Heart right ventricle (tissue), 16 donors: ENCODE measurements around the gene TERB2. TPM values are rescaled to one million over a fixed set of nuclear protein-coding genes. Genes with fewer than 3 reads are reported as not detected.
"Not testable (repeated sequence)": the region's sequence is repeated elsewhere in the genome, so short reads cannot be mapped to it uniquely, and the experiment has no call there.

Experiments
- ATAC-seq, 8 donors: fragments of 200-7000 bp; cut with Tn5 transposase; one replicate each; pipeline ENCODE4 v1.9.1; 2020; ENCODE audit warnings: mild to moderate bottlenecking in 8 of 8, moderate library complexity in 8 of 8, moderate number of reproducible peaks in 1 of 8
- DNase-seq, 2 donors: peaks; one replicate each; pipeline ENCODE4 v3.0.0-alpha.2; 2020
- H3K27ac ChIP-seq, 10 donors: fragments of 200-600 bp; sonication (generic) in 2 of 10; one replicate each; pipeline versions ENCODE4 v1.5.0 to v1.8.0; 2020 to 2022; ENCODE audit warnings: mild to moderate bottlenecking in 3 of 10
- H3K27me3 ChIP-seq, 7 donors: fragments of 200-600 bp; one replicate each; pipeline ENCODE4 v1.8.0; 2021 to 2022; ENCODE audit warnings: mild to moderate bottlenecking in 2 of 7
- H3K36me3 ChIP-seq, 9 donors: fragments of 200-600 bp; sonication (generic) in 1 of 9; one replicate each; pipeline versions ENCODE4 v1.5.0 to v1.8.0; 2020 to 2022; ENCODE audit warnings: mild to moderate bottlenecking in 2 of 9
- H3K4me1 ChIP-seq, 9 donors: fragments of 200-600 bp; sonication (generic) in 1 of 9; one replicate each; pipeline versions ENCODE4 v1.5.0 to v1.8.0; 2020 to 2022; ENCODE audit warnings: mild to moderate bottlenecking in 4 of 9
- H3K4me3 ChIP-seq, 10 donors: fragments of 200-600 bp; sonication (generic) in 2 of 10; one replicate each; pipeline versions ENCODE4 v1.5.0 to v1.8.0; 2020 to 2022; ENCODE audit warnings: mild to moderate bottlenecking in 7 of 10, moderate library complexity in 2 of 10
- H3K9me3 ChIP-seq, 11 donors: fragments of 200-600 bp in 10 of 11; sonication (generic) in 2 of 11; one replicate each; pipeline versions ENCODE4 v1.5.0 to v1.8.0; 2013 to 2022; ENCODE audit warnings: mild to moderate bottlenecking in 2 of 11, control low read depth in 1 of 11, moderate library complexity in 1 of 11
- WGBS, 2 donors: extraction: QIAGEN DNeasy Blood & Tissue Kit; methylation state at CpG; one replicate each; pipeline ENCODE4 v1.1.7; 2013; ENCODE audit warnings: inconsistent platforms in 1 of 2; 5-methylcytosine and 5-hydroxymethylcytosine counted together
- intact Hi-C, 10 donors: fragments of 100-400 bp; cut with DNase I; formaldehyde crosslinking; loops; one replicate each; pipeline versions ENCODE4 v1.11.1 to v1.14.2; 2022
- polyA plus RNA-seq, 2 donors: library from polyadenylated mRNA; stranded (reverse); fragments of 200-250 nt; gene quantifications; one replicate each; pipeline ENCODE4 v1.2.3, GENCODE V29; 2013
- total RNA-seq, 10 donors: library from RNA; stranded (reverse); fragmentation: NEBNext Ultra II Directional in 3 of 10; extraction: Animal tissue kit (Norgen Biotek cat#: 25700) in 3 of 10; gene quantifications; one replicate each; pipeline versions ENCODE4 v1.2.1 to v1.2.4, GENCODE V29; 2021 to 2023
- donor health status: Arrhythmogenic right ventricular cardiomyopathy.
- donor health status: ischemic (EF 13 %, LVEDD 7.1; RV severe dilation, severe dysfunction).
- donor health status: healthy with polysubstance abuse.
- donor health status: DM: no; HTN: yes; CAD: no.
- donor health status: DM: no; HTN: no; CAD: no.
- donor health status: ischemic (EF 25% LVEDD 6.9; RV normal size, moderate dysfunction).
- donor health status: ischemic (EF 25% LVEDD 5.7; RV mildly dilated, moderate dysfunction).
- donor health status: healthy.
- donor health status: DM: yes; HTN: yes; CAD: no.
- donor health status: Ischemic cardiomyopathy.
- donor health status: ischemic (EF 35%, LVEDD 5.7; RV mildly dilated, moderate dysfunction).
- donor health status: nonischemic (EF 11% LVEDD 7.7; RV severe dilation, severe dysfunction).
- donor health status: DM: yes; HTN: yes; CAD: no.
- donor health status: PGD.
- donor health status: ischemic (EF 29% LVEDD 5.4; RV normal size, mild dysfunction).
- donor health status: nonischemic (EF 23%, LVEDD 6.1; RV moderate dilation, normal function).

Gene TERB2
- total and polyA plus RNA-seq, 12 donors: not detected

DNA sequence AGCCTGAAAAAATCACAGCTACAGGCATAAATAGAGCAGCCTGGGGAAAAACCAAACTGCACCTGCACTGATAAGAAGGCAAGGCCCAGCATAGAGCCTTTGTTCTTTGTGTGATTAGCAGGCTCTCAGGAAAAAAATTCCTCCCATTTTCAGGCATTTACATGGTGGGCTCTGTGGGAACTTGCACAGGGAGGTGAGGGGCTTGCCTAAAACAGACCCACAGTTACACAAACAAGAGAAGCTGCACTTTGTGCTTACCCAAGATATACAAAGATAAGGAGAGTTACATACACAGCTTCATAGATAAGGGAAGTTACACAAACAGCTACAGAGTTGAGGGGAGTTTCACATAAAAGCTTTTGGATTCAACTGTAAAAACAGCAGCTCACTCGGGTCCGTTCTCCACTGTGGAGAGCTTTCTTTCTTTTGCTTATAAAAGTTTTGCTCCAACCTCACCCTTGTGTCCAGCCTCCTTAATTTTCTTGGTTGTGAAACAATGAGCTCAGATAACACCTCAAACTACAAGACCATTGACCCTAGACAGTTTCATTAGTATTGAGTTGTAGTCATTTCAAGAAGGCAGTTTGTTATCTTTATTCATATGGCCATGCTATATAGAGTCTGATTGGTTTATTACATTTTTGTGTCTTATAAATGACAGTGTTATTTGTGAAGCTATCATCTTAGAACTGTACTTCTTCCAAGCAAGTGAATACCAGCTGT, 23.3 kb downstream of the TERB2 start:
- not testable (repeated sequence) for H3K36me3 ChIP-seq, DNase-seq, H3K4me3 ChIP-seq, H3K4me1 ChIP-seq, ATAC-seq, H3K9me3 ChIP-seq, H3K27ac ChIP-seq
- peaks cover 0 to 12% (median 0%) of the 10 kb centered on the region in 7 donors for H3K27me3 ChIP-seq
- 51 to 58% methylated on average over 2 of the region's 2 CpGs for WGBS, 2 donors
- intact Hi-C loops: loop anchor here in 1 of 10 donors (10.0 kb wide), 1 partner anchor 55 kb away; no protein-coding TSS in a partner anchor

DNA sequence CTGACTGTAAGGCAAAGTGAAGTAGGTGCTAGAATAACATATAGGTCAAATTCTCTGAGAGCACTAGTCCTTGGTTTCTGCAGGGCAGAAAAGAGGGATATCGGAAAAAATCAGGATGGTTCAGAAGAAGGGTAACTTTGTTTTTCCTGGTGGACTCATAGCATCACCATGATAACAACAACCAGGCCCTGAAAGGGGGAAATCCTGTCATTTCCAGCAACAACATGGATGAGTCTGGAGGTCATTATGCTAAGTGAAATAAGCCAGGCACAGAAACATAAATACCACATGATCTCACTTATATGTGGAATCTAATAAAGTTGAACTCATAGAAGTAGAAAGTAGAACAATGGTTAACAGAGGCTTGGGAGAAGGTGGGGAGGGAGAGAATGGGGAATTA, 27.7 kb downstream of the TERB2 start:
- H3K9me3 ChIP-seq, H3K4me1 ChIP-seq, H3K4me3 ChIP-seq, H3K36me3 ChIP-seq, ATAC-seq, H3K27me3 ChIP-seq, DNase-seq, intact Hi-C loops, H3K27ac ChIP-seq: not testable (repeated sequence)
- WGBS, 2 donors: 72 to 73% methylated on average over 1 of the region's 1 CpG

GRCh38 chr15:44986346-44987055, 30.0 kb downstream of the TERB2 start:
- H3K9me3 ChIP-seq, ATAC-seq, H3K27ac ChIP-seq, H3K4me3 ChIP-seq, intact Hi-C loops, H3K36me3 ChIP-seq, H3K4me1 ChIP-seq, DNase-seq: not testable (repeated sequence)
- H3K27me3 ChIP-seq: peaks cover 0 to 15% (median 0%) of the 10 kb centered on the region in 7 donors
- WGBS, 2 donors: 66 to 76% methylated on average over 4 of the region's 4 CpGs

DNA sequence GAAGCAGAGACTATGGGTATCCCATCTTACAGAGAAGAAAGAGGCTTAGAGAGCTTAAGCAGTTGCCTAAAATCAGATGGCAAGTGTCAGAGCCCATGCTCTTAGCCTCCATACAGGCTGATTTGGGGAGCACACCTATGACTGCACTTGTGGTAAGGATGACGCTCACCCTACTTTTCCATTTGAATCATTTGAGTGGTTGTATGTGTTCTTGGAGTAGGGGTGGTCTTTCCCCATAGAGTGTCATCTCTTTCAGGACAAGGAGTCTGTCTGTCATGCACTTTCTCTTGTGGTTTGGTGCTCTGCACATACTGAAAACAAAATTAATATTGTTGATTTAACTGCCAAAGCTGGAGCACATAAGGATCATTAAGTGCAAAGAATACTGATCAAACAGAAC, 31.2 kb downstream of the TERB2 start:
- H3K27ac ChIP-seq, DNase-seq, intact Hi-C loops, H3K36me3 ChIP-seq, ATAC-seq, H3K9me3 ChIP-seq, H3K4me3 ChIP-seq, H3K4me1 ChIP-seq: not testable (repeated sequence)
- peaks cover 0 to 15% (median 0%) of the 10 kb centered on the region in 7 donors for H3K27me3 ChIP-seq
- WGBS, 2 donors: 95 to 100% methylated on average over 1 of the region's 1 CpG

DNA sequence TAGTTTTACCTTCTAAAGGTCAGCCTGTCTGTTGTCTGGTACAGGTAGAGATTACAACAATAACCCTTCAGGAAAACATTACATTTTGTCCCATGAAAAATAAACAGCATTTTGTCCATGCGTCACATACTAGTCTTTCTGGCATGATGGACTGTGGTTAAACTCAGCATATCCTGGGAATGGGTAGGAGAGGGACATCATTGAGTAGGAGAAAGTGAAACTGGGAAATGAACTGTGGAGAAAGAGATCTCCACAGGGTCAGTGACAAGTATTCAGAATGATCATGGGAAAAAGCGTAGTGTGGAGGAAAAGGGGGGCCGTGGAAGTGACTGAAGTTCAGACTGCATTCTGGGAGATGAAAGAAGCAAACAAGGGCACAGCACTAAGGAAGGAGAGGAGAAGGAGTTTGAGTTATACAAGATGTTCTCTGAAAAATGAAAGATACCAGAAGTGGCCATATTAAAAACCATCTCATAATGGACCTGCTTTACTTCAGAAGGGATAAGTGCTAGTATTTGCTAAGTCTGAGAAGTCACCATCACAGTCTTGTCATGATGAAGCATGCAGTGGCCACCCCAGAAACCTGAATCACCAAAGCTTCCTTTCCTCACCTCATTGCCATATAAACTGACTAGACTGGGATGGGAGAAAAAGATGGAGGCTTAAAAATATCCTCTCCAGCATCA, 31.8 kb downstream of the TERB2 start:
- H3K4me1 ChIP-seq, intact Hi-C loops, H3K4me3 ChIP-seq, H3K36me3 ChIP-seq, H3K9me3 ChIP-seq, ATAC-seq, H3K27ac ChIP-seq, DNase-seq: not testable (repeated sequence)
- WGBS, 2 donors: 95 to 100% methylated on average over 1 of the region's 3 CpGs
- H3K27me3 ChIP-seq: peaks cover 0 to 15% (median 0%) of the 10 kb centered on the region in 7 donors

DNA sequence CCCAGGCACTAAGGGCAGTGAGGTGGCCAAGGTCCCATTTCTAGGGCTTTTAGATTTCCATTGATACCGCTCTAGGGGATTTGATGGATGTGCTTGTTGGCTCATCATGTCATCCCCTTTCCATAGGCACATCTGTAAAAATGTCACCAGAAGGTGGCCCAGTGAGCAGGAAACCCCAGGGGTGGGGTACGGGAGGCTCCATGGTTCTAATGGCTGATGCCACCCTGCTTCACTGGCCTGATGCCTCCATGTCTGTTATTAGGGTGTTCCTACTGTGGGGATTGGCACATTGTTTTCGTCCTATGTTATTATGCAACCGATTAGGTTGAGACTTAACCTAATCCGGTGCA, 32.4 kb downstream of the TERB2 start:
- H3K27ac ChIP-seq, H3K4me3 ChIP-seq, H3K4me1 ChIP-seq, ATAC-seq, intact Hi-C loops, H3K36me3 ChIP-seq, DNase-seq, H3K9me3 ChIP-seq: not testable (repeated sequence)
- H3K27me3 ChIP-seq: peaks cover 0 to 15% (median 0%) of the 10 kb centered on the region in 7 donors
- 88 to 92% methylated on average over 2 to 4 of the region's 5 CpGs for WGBS, 2 donors

- H3K27ac ChIP-seq, DNase-seq, H3K4me1 ChIP-seq, H3K27me3 ChIP-seq, H3K9me3 ChIP-seq, ATAC-seq, intact Hi-C loops, H3K4me3 ChIP-seq, H3K36me3 ChIP-seq: not testable (repeated sequence)
- 76 to 90% methylated on average over 3 of the region's 3 CpGs for WGBS, 2 donors
These were observed 41.1 kb downstream of the TERB2 start for GRCh38 chr15:44997632-44998031.
